Neural cell (in vitro differentiated cells): ENCODE results near the gene CHD6. TPM values are rescaled to one million over a fixed set of nuclear protein-coding genes. Genes with fewer than 3 reads are reported as not detected.

Experiments used
- H2AFZ ChIP-seq: fragments of 200-600, 300-800 bp; sonication (generic), shearing (Covaris generic); 2 replicates; pipeline ENCODE4 v1.6.0; 2014; ENCODE audit warnings: low read depth, mild to moderate bottlenecking, antibody characterized with exemption, low read length, moderate library complexity
- H3F3A ChIP-seq: fragments of 200-600 bp; shearing (Covaris generic); 2 replicates; pipeline ENCODE4 v1.6.1; 2016; ENCODE audit warnings: mild to moderate bottlenecking, moderate library complexity, mixed read lengths, antibody characterized with exemption, low read length; ENCODE audit not compliant: insufficient read depth, poor library complexity, severe bottlenecking
- H3K27ac ChIP-seq: fragments of 200-600, 300-800 bp; sonication (generic), shearing (Covaris generic); 2 replicates; pipeline ENCODE4 v1.5.1; 2014; ENCODE audit warnings: mild to moderate bottlenecking, low read length, moderate library complexity
- H3K27me3 ChIP-seq: fragments of 300-800, 200-600 bp; sonication (generic), shearing (Covaris generic); 2 replicates; pipeline ENCODE4 v1.6.0; 2014; ENCODE audit warnings: mild to moderate bottlenecking, low read depth, low read length, moderate library complexity; ENCODE audit not compliant: insufficient read depth
- H3K36me3 ChIP-seq: fragments of 300-800, 200-600 bp; sonication (generic), shearing (Covaris generic); 2 replicates; pipeline ENCODE4 v1.5.1; 2014; ENCODE audit warnings: mild to moderate bottlenecking, antibody characterized with exemption, low read length, moderate library complexity; ENCODE audit not compliant: insufficient read depth
- H3K4me2 ChIP-seq: fragments of 300-800, 200-600 bp; sonication (generic), shearing (Covaris generic); 2 replicates; pipeline ENCODE4 v1.6.0; 2014; ENCODE audit warnings: mild to moderate bottlenecking, low read length
- H3K4me3 ChIP-seq: fragments of 300-800, 200-600 bp; sonication (generic), shearing (Covaris generic); 2 replicates; pipeline ENCODE4 v1.5.1; 2014; ENCODE audit warnings: mild to moderate bottlenecking, low read length, moderate library complexity
- H3K79me2 ChIP-seq: fragments of 200-600 bp; shearing (Covaris generic); replicated peaks from 2 replicates; pipeline ENCODE4 v1.6.0; 2014; ENCODE audit warnings: mild to moderate bottlenecking, low read length, moderate library complexity; ENCODE audit not compliant: insufficient read depth
- H3K9ac ChIP-seq: fragments of 300-800, 200-600 bp; sonication (generic), shearing (Covaris generic); 2 replicates; pipeline ENCODE4 v1.6.1; 2016; ENCODE audit warnings: mild to moderate bottlenecking, low read length, mixed read lengths
- H3K9me2 ChIP-seq: fragments of 200-600 bp; shearing (Covaris generic); 2 replicates; pipeline ENCODE4 v1.6.1; 2016; ENCODE audit warnings: mild to moderate bottlenecking, low read length, mixed read lengths; ENCODE audit not compliant: insufficient read depth
- H3K9me3 ChIP-seq: fragments of 200-600, 300-800 bp; sonication (generic), shearing (Covaris generic); 2 replicates; pipeline ENCODE4 v1.6.1; 2016; ENCODE audit warnings: mild to moderate bottlenecking, mixed run types, low read length, moderate library complexity, mixed read lengths
- H4K20me1 ChIP-seq: fragments of 200-600 bp; shearing (Covaris generic); 2 replicates; pipeline ENCODE4 v1.6.1; 2016; ENCODE audit warnings: mild to moderate bottlenecking, mixed run types; ENCODE audit not compliant: insufficient read depth
- EP300 ChIP-seq: fragments of 450-650 bp; conservative IDR thresholded peaks from 2 replicates; pipeline ENCODE4 v1.6.1; 2014; ENCODE audit warnings: antibody characterized with exemption, mild to moderate bottlenecking, moderate library complexity; ENCODE audit not compliant: poor library complexity, severe bottlenecking
- EZH2 ChIP-seq: fragments of 200-600, 300-800 bp; shearing (Covaris generic), sonication (generic); IDR thresholded peaks from 2 replicates; pipeline ENCODE4 v1.6.1; 2014; ENCODE audit warnings: antibody characterized with exemption, low read length, borderline replicate concordance, mild to moderate bottlenecking; ENCODE audit not compliant: insufficient read depth, poor library complexity, severe bottlenecking
- MXI1 ChIP-seq: fragments of 450-650 bp; conservative IDR thresholded peaks from 2 replicates; pipeline ENCODE4 v1.6.1; 2014; ENCODE audit warnings: antibody characterized with exemption, mild to moderate bottlenecking; ENCODE audit not compliant: poor library complexity, severe bottlenecking
- POLR2AphosphoS5 ChIP-seq: IDR thresholded peaks from 2 replicates; pipeline ENCODE4 v1.6.1; 2012
- RAD21 ChIP-seq: fragments of 450-650 bp; conservative IDR thresholded peaks from 2 replicates; pipeline ENCODE4 v1.6.1; 2014; ENCODE audit warnings: antibody characterized with exemption, mild to moderate bottlenecking, moderate library complexity
- SMC3 ChIP-seq: fragments of 450-650 bp; conservative IDR thresholded peaks from 2 replicates; pipeline ENCODE4 v1.6.1; 2014; ENCODE audit warnings: antibody characterized with exemption, mild to moderate bottlenecking, moderate library complexity; ENCODE audit not compliant: poor library complexity
- TAF1 ChIP-seq: IDR thresholded peaks from 2 replicates; pipeline ENCODE4 v1.6.1; 2012; ENCODE audit warnings: low read depth
- polyA plus RNA-seq: library from polyadenylated mRNA; depleted of rRNA; stranded (reverse); fragments of >200 nt; gene quantifications from 2 replicates; pipeline ENCODE4 v1.2.3, GENCODE V29; 2014
- TF ChIP-seq, protein P1 (sequence below): IDR thresholded peaks from 2 replicates; pipeline ENCODE4 v1.6.1; 2012; ENCODE audit warnings: borderline replicate concordance
- TF ChIP-seq, protein P2 (sequence below): fragments of 450-650 bp; IDR thresholded peaks from 2 replicates; pipeline ENCODE4 v1.5.1; 2014; ENCODE audit warnings: antibody characterized with exemption, mild to moderate bottlenecking, moderate library complexity; ENCODE audit not compliant: poor library complexity, severe bottlenecking

The CHD6 gene
- polyA plus RNA-seq, 1 donor from 2014 or later = 22.9 TPM

DNA sequence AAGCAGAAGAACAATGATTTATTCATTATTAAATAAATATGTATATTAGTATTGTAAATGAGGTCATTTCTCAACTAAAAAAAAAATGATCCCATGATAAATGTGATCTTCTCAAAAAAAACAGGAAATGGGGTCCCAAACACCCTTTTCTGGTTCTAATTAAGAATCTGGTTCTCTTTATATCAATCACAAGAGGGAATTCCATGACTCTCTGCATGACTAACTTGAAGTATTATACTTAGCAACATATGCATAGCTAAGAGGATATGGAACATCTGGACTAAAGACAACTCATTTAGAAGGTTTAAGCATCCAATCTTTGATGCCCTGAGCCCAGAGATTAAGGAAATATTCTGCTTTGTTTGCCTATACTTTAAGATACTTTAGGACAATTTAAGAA, 161.8 kb downstream of the CHD6 start:
- no peak overlapping the region for H3K4me3 ChIP-seq
- H3K9me2 ChIP-seq = no peaks in the 10 kb centered on the region
- peaks cover 5% of the 10 kb centered on the region for H3K36me3 ChIP-seq
- no peak for TF ChIP-seq EP300
- no peak for TF ChIP-seq SMC3
- TF ChIP-seq POLR2AphosphoS5 = no peak
- TF ChIP-seq EZH2 = no peak
- TF ChIP-seq, protein P1, sequence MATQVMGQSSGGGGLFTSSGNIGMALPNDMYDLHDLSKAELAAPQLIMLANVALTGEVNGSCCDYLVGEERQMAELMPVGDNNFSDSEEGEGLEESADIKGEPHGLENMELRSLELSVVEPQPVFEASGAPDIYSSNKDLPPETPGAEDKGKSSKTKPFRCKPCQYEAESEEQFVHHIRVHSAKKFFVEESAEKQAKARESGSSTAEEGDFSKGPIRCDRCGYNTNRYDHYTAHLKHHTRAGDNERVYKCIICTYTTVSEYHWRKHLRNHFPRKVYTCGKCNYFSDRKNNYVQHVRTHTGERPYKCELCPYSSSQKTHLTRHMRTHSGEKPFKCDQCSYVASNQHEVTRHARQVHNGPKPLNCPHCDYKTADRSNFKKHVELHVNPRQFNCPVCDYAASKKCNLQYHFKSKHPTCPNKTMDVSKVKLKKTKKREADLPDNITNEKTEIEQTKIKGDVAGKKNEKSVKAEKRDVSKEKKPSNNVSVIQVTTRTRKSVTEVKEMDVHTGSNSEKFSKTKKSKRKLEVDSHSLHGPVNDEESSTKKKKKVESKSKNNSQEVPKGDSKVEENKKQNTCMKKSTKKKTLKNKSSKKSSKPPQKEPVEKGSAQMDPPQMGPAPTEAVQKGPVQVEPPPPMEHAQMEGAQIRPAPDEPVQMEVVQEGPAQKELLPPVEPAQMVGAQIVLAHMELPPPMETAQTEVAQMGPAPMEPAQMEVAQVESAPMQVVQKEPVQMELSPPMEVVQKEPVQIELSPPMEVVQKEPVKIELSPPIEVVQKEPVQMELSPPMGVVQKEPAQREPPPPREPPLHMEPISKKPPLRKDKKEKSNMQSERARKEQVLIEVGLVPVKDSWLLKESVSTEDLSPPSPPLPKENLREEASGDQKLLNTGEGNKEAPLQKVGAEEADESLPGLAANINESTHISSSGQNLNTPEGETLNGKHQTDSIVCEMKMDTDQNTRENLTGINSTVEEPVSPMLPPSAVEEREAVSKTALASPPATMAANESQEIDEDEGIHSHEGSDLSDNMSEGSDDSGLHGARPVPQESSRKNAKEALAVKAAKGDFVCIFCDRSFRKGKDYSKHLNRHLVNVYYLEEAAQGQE = no peak
- peaks cover under 1% of the 10 kb centered on the region for H3K9me3 ChIP-seq
- H3K4me2 ChIP-seq = no peak overlapping the region
- H3F3A ChIP-seq = no peaks in the 10 kb centered on the region
- H3K27me3 ChIP-seq = no peaks in the 10 kb centered on the region
- no peaks in the 10 kb centered on the region for H4K20me1 ChIP-seq
- no peak overlapping the region for H2AFZ ChIP-seq
- no peaks in the 10 kb centered on the region for H3K79me2 ChIP-seq
- H3K9ac ChIP-seq = no peak overlapping the region
- no peak overlapping the region for H3K27ac ChIP-seq

DNA sequence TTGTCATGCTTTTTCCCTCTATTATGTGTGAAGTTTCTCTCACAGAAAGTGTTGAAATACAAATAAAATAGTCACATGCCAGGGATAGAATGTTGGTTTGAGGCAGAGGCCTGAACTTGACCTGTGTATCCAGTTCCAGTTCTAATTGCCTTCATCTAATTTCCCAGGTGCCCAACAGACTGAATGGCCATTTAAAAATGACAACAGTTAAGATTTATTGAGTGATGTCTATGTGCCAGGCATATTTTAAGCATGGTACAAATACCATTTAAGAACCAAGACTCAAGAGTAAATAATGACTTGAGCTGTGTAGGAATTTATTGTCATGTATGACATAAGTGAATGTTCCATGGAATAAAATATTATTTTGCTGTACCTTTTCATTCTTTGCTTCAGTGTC, 163.9 kb downstream of the CHD6 start:
- H3K27ac ChIP-seq = no peak overlapping the region
- no peaks in the 10 kb centered on the region for H3K9me2 ChIP-seq
- H4K20me1 ChIP-seq = no peaks in the 10 kb centered on the region
- no peak overlapping the region for H3K4me3 ChIP-seq
- H3K79me2 ChIP-seq = no peaks in the 10 kb centered on the region
- H3K27me3 ChIP-seq = no peaks in the 10 kb centered on the region
- H3K4me2 ChIP-seq = no peak overlapping the region
- no peak overlapping the region for H2AFZ ChIP-seq
- H3F3A ChIP-seq = no peaks in the 10 kb centered on the region
- no peak overlapping the region for H3K9ac ChIP-seq
- peaks cover 13% of the 10 kb centered on the region for H3K36me3 ChIP-seq
- TF ChIP-seq SMC3 (no peak), MXI1 (no peak), TAF1 (no peak), POLR2AphosphoS5 (no peak), RAD21 (no peak), EZH2 (no peak), EP300 (no peak)
- TF ChIP-seq, protein P2, sequence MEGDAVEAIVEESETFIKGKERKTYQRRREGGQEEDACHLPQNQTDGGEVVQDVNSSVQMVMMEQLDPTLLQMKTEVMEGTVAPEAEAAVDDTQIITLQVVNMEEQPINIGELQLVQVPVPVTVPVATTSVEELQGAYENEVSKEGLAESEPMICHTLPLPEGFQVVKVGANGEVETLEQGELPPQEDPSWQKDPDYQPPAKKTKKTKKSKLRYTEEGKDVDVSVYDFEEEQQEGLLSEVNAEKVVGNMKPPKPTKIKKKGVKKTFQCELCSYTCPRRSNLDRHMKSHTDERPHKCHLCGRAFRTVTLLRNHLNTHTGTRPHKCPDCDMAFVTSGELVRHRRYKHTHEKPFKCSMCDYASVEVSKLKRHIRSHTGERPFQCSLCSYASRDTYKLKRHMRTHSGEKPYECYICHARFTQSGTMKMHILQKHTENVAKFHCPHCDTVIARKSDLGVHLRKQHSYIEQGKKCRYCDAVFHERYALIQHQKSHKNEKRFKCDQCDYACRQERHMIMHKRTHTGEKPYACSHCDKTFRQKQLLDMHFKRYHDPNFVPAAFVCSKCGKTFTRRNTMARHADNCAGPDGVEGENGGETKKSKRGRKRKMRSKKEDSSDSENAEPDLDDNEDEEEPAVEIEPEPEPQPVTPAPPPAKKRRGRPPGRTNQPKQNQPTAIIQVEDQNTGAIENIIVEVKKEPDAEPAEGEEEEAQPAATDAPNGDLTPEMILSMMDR = no peak
- TF ChIP-seq, protein P1 = no peak
- no peaks in the 10 kb centered on the region for H3K9me3 ChIP-seq
